IMR-90 (cell line): ENCODE measurements around the gene ABLIM3. TPM values are rescaled to one million over a fixed set of nuclear protein-coding genes. Genes with fewer than 3 reads are reported as not detected.
A peak's percentile ranks its signal among the peaks of the same experiment; 100 is the strongest.

Source experiments
- ATAC-seq: fragments of 200-7000 bp; cut with Tn5 transposase; 2 replicates; pipeline ENCODE4 v1.9.1; 2020; ENCODE audit warnings: low read depth, mild to moderate bottlenecking, moderate library complexity
- BruUV-seq: library from RNA; stranded (reverse); fragments of 400-500 nt; replicated peaks from 2 replicates; lab custom pipeline; 2021; lab: Mats Ljungman, UMichigan
- CTCF ChIA-PET: fragments of 300-600 bp; formaldehyde crosslinking; extraction: SDS; loops from one replicate; lab custom pipeline; 2021; ENCODE audit warnings: antibody characterized with exemption; lab: Yijun Ruan, JAX
- POLR2A ChIA-PET: fragments of 300-600 bp; sonication (Branson Sonifier 250); formaldehyde crosslinking; loops from one replicate; lab custom pipeline; 2022; ENCODE audit warnings: antibody characterized with exemption; ENCODE audit not compliant: unreplicated experiment; lab: Charles Lee
- DNase-seq: peaks from one replicate; pipeline ENCODE4 v3.0.0; 2013
- H2AFZ ChIP-seq: replicated peaks from 2 replicates; pipeline ENCODE3; 2013; ENCODE audit warnings: low read length, mild to moderate bottlenecking; ENCODE audit not compliant: poor library complexity
- H2AK5ac ChIP-seq: 2 replicates; pipeline ENCODE4 v1.6.1; 2013; ENCODE audit warnings: low read depth, low read length, inconsistent platforms
- H2AK9ac ChIP-seq: replicated peaks from 2 replicates; pipeline ENCODE3; 2013; ENCODE audit warnings: mild to moderate bottlenecking, low read depth, low read length, moderate library complexity; ENCODE audit not compliant: poor library complexity
- H2BK120ac ChIP-seq: 2 replicates; pipeline ENCODE4 v1.6.1; 2013; ENCODE audit warnings: low read depth, low read length, inconsistent platforms
- H2BK15ac ChIP-seq: 3 replicates; pipeline ENCODE4 v1.6.1; 2013; ENCODE audit warnings: low read depth, low read length, inconsistent platforms
- H2BK20ac ChIP-seq: 2 replicates; pipeline ENCODE4 v1.6.1; 2013; ENCODE audit warnings: low read depth, mild to moderate bottlenecking, inconsistent platforms, low read length, moderate library complexity
- H2BK5ac ChIP-seq: 2 replicates; pipeline ENCODE4 v1.6.1; 2013; ENCODE audit warnings: mild to moderate bottlenecking, low read depth, low read length, inconsistent platforms; ENCODE audit not compliant: poor library complexity, severe bottlenecking
- H3K14ac ChIP-seq: replicated peaks from 2 replicates; pipeline ENCODE4 v1.6.1; 2013; ENCODE audit warnings: low read depth, low read length, inconsistent platforms
- H3K18ac ChIP-seq: 2 replicates; pipeline ENCODE4 v1.6.1; 2013; ENCODE audit warnings: low read depth, low read length, control low read depth
- H3K23ac ChIP-seq: 2 replicates; pipeline ENCODE4 v1.6.1; 2013; ENCODE audit warnings: low read depth, low read length, inconsistent platforms
- H3K27ac ChIP-seq: 2 replicates; pipeline ENCODE4 v1.5.1; 2013; ENCODE audit warnings: mild to moderate bottlenecking, control low read depth, low read length; ENCODE audit not compliant: insufficient read depth
- H3K27me3 ChIP-seq: 2 replicates; pipeline ENCODE4 v1.6.1; 2013; ENCODE audit warnings: low read length; ENCODE audit not compliant: control insufficient read depth, insufficient read depth
- H3K36me3 ChIP-seq: 2 replicates; pipeline ENCODE4 v1.6.1; 2013; ENCODE audit warnings: low read length, mixed read lengths; ENCODE audit not compliant: control insufficient read depth, insufficient read depth
- H3K4ac ChIP-seq: 2 replicates; pipeline ENCODE4 v1.6.1; 2013; ENCODE audit warnings: low read depth, low read length, inconsistent platforms
- H3K4me1 ChIP-seq: 2 replicates; pipeline ENCODE4 v1.6.1; 2013; ENCODE audit warnings: low read length, mixed read lengths; ENCODE audit not compliant: control insufficient read depth, insufficient read depth
- H3K4me2 ChIP-seq: 2 replicates; pipeline ENCODE4 v1.6.1; 2013; ENCODE audit warnings: low read depth, mild to moderate bottlenecking, control low read depth, low read length, moderate library complexity
- H3K4me3 ChIP-seq: 2 replicates; pipeline ENCODE4 v1.5.1; 2013; ENCODE audit warnings: low read depth, mild to moderate bottlenecking, control low read depth, low read length, moderate library complexity; ENCODE audit not compliant: insufficient read depth
- H3K56ac ChIP-seq: 2 replicates; pipeline ENCODE4 v1.6.1; 2013; ENCODE audit warnings: low read length, inconsistent platforms; ENCODE audit not compliant: insufficient read depth; ENCODE audit errors: extremely low read depth
- H3K79me1 ChIP-seq, 2 experiments: 2 replicates each; pipeline ENCODE4 v1.6.1; 2013; ENCODE audit warnings: low read length in 2 of 2, inconsistent platforms in 1 of 2, low read depth in 1 of 2
- H3K9ac ChIP-seq: 2 replicates; pipeline ENCODE4 v1.6.1; 2013; ENCODE audit warnings: low read depth, low read length, control low read depth
- H3K9me1 ChIP-seq: 2 replicates; pipeline ENCODE4 v1.6.1; 2013; ENCODE audit warnings: low read length, inconsistent platforms; ENCODE audit not compliant: insufficient read depth
- H3K9me3 ChIP-seq: 2 replicates; pipeline ENCODE4 v1.6.1; 2013; ENCODE audit warnings: low read length; ENCODE audit not compliant: control insufficient read depth, insufficient read depth
- H4K20me1 ChIP-seq: 2 replicates; pipeline ENCODE4 v1.6.1; 2013; ENCODE audit warnings: low read length, inconsistent platforms; ENCODE audit not compliant: insufficient read depth
- H4K5ac ChIP-seq: 2 replicates; pipeline ENCODE4 v1.6.1; 2013; ENCODE audit warnings: mild to moderate bottlenecking, low read depth, low read length, control low read depth
- H4K8ac ChIP-seq, 2 experiments: 2 replicates each; pipeline ENCODE4 v1.6.1; 2013; ENCODE audit warnings: low read depth in 2 of 2, low read length in 2 of 2, control low read depth in 1 of 2, inconsistent platforms in 1 of 2
- H4K91ac ChIP-seq: 2 replicates; pipeline ENCODE4 v1.6.1; 2013; ENCODE audit warnings: low read depth, low read length, inconsistent platforms; ENCODE audit not compliant: insufficient read depth
- BHLHE40 ChIP-seq: fragments of 150-350 bp; IDR thresholded peaks from 2 replicates; pipeline ENCODE4 v1.6.1; 2016; ENCODE audit warnings: mild to moderate bottlenecking, low read depth, low read length
- CEBPB ChIP-seq: IDR thresholded peaks from 2 replicates; pipeline ENCODE4 v1.6.1; 2012; ENCODE audit warnings: low read depth, low read length, improper control_type of control experiment
- FOS ChIP-seq: fragments of 150-350 bp; IDR thresholded peaks from 2 replicates; pipeline ENCODE4 v1.6.1; 2016; ENCODE audit warnings: low read depth, low read length
- MAFK ChIP-seq: IDR thresholded peaks from 2 replicates; pipeline ENCODE4 v1.6.1; 2012; ENCODE audit warnings: low read depth, low read length, improper control_type of control experiment
- MAZ ChIP-seq: IDR thresholded peaks from 2 replicates; pipeline ENCODE4 v1.6.1; 2012; ENCODE audit warnings: low read depth, mild to moderate bottlenecking, low read length, improper control_type of control experiment, moderate library complexity, borderline replicate concordance
- MXI1 ChIP-seq: IDR thresholded peaks from 2 replicates; pipeline ENCODE4 v1.6.1; 2012; ENCODE audit warnings: low read depth, mild to moderate bottlenecking, low read length, moderate library complexity, borderline replicate concordance
- NFE2L2 ChIP-seq: fragments of 150-350 bp; IDR thresholded peaks from 2 replicates; pipeline ENCODE4 v1.6.1; 2016; ENCODE audit warnings: low read depth, mild to moderate bottlenecking, low read length
- RAD21 ChIP-seq: IDR thresholded peaks from 2 replicates; pipeline ENCODE4 v1.6.1; 2012; ENCODE audit warnings: low read length, improper control_type of control experiment
- RCOR1 ChIP-seq: IDR thresholded peaks from 2 replicates; pipeline ENCODE4 v1.6.1; 2012; ENCODE audit warnings: mild to moderate bottlenecking, low read length, improper control_type of control experiment; ENCODE audit not compliant: insufficient replicate concordance
- SMC3 ChIP-seq: fragments of 150-350 bp; IDR thresholded peaks from 2 replicates; pipeline ENCODE4 v1.6.1; 2016; ENCODE audit warnings: low read depth, mild to moderate bottlenecking, antibody characterized with exemption, low read length, moderate library complexity
- USF2 ChIP-seq: fragments of 150-350 bp; IDR thresholded peaks from 2 replicates; pipeline ENCODE4 v1.6.1; 2017; ENCODE audit warnings: mild to moderate bottlenecking, antibody characterized with exemption, low read length, low read depth
- WGBS, 2 experiments: methylation state at CpG; one replicate each; pipeline versions ENCODE4 v1.1.5 to v1.1.7; 2013; ENCODE audit warnings: missing lambda C conversion rate in 2 of 2; ENCODE audit not compliant: insufficient read length in 1 of 2; ENCODE audit errors: extremely low coverage in 2 of 2; 5-methylcytosine and 5-hydroxymethylcytosine counted together
- dilution Hi-C: fragments of 300-500 bp; cut with HindIII; formaldehyde crosslinking; loops from one replicate; pipeline ENCODE4 v1.14.3; 2018; ENCODE audit warnings: low sequenced_read_pairs; ENCODE audit not compliant: unreplicated experiment
- in situ Hi-C: fragments of 300-500 bp; cut with MboI; formaldehyde crosslinking; loops from 3 replicates; pipeline ENCODE4 v1.14.3; 2019; ENCODE audit warnings: low sequenced_read_pairs, inconsistent platforms, mixed read lengths
- intact Hi-C: fragments of 100-400 bp; cut with micrococcal nuclease; formaldehyde crosslinking; loops from 2 replicates; pipeline ENCODE4 v1.10.0; 2022
- polyA plus RNA-seq, 3 experiments: library from polyadenylated mRNA; depleted of rRNA; stranded (reverse); fragments of >200 nt; gene quantifications; 2 replicates each; pipeline ENCODE4 v1.2.3, GENCODE V29; 2012; ENCODE audit warnings: low replicate concordance in 1 of 3
- total RNA-seq: library from RNA; depleted of rRNA; stranded (reverse); fragments of >200 nt; gene quantifications from 2 replicates; pipeline ENCODE4 v1.2.3, GENCODE V29; 2012
- TF ChIP-seq, protein P1 (sequence below): fragments of 150-350 bp; IDR thresholded peaks from 2 replicates; pipeline ENCODE4 v1.6.1; 2016; ENCODE audit warnings: low read depth, mild to moderate bottlenecking, low read length, moderate library complexity, borderline replicate concordance
- TF ChIP-seq, protein P2 (sequence below): conservative IDR thresholded peaks from 2 replicates; pipeline ENCODE4 v1.5.1; 2012; ENCODE audit warnings: mild to moderate bottlenecking, low read depth, low read length, improper control_type of control experiment

The ABLIM3 gene
- total and polyA plus RNA-seq, 2 of the 4 experiments (the other 2 are of a cell fraction): 33.3 to 69.9 TPM

GRCh38 chr5:149228618-149229297, 87.5 kb downstream of the ABLIM3 start:
- Histone ChIP-seq H3K4me2 (peak overlapping the region; percentile 37; the same call in 1 of the 2 replicates), H3K9me1 (peaks cover 1% of the 10 kb centered on the region; the same call in 1 of the 2 replicates)
- BruUV-seq: no TSS peak
- TF ChIP-seq CEBPB: no peak
- TF ChIP-seq MAZ: no peak
- peak; percentile 99 for TF ChIP-seq RAD21
- TF ChIP-seq RCOR1: no peak
- TF ChIP-seq SMC3: peak; percentile 96
- TF ChIP-seq NFE2L2: no peak
- no peak for TF ChIP-seq BHLHE40
- TF ChIP-seq, protein P1, sequence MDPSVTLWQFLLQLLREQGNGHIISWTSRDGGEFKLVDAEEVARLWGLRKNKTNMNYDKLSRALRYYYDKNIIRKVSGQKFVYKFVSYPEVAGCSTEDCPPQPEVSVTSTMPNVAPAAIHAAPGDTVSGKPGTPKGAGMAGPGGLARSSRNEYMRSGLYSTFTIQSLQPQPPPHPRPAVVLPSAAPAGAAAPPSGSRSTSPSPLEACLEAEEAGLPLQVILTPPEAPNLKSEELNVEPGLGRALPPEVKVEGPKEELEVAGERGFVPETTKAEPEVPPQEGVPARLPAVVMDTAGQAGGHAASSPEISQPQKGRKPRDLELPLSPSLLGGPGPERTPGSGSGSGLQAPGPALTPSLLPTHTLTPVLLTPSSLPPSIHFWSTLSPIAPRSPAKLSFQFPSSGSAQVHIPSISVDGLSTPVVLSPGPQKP: no peak
- TF ChIP-seq MXI1: 0 out of 2 replicates have a peak, but pooled peaks have one; percentile 14
- TF ChIP-seq MAFK: no peak
- TF ChIP-seq, protein P2, sequence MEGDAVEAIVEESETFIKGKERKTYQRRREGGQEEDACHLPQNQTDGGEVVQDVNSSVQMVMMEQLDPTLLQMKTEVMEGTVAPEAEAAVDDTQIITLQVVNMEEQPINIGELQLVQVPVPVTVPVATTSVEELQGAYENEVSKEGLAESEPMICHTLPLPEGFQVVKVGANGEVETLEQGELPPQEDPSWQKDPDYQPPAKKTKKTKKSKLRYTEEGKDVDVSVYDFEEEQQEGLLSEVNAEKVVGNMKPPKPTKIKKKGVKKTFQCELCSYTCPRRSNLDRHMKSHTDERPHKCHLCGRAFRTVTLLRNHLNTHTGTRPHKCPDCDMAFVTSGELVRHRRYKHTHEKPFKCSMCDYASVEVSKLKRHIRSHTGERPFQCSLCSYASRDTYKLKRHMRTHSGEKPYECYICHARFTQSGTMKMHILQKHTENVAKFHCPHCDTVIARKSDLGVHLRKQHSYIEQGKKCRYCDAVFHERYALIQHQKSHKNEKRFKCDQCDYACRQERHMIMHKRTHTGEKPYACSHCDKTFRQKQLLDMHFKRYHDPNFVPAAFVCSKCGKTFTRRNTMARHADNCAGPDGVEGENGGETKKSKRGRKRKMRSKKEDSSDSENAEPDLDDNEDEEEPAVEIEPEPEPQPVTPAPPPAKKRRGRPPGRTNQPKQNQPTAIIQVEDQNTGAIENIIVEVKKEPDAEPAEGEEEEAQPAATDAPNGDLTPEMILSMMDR: peak; percentile 98
- no peak for TF ChIP-seq FOS
- no peak for TF ChIP-seq USF2

More at GRCh38 chr5:149228618-149229297, 87.5 kb downstream of the ABLIM3 start:
- peak overlapping the region; percentile 31; the same call in 1 of the 2 replicates for H3K27ac ChIP-seq
- H2BK5ac ChIP-seq: peak overlapping the region; percentile 74
- H3K4me3 ChIP-seq: no peak overlapping the region
- H2BK15ac ChIP-seq: peak overlapping the region; percentile 73; the same call in 1 of the 3 replicates
- DNase-seq: peak; percentile 92
- no peak overlapping the region for H3K9ac ChIP-seq
- H4K20me1 ChIP-seq: no peaks in the 10 kb centered on the region
- 0% methylated on average over 3 of the region's 5 CpGs; no CpG with 5 or more reads in 1 of the 2 experiments for WGBS, 2 experiments
- no peaks in the 10 kb centered on the region for H3K27me3 ChIP-seq
- H3K9me3 ChIP-seq: no peaks in the 10 kb centered on the region
- no peak overlapping the region for H2AK9ac ChIP-seq
- 0 out of 2 replicates have a peak overlapping the region, but pooled peaks have one; percentile 11 for H3K14ac ChIP-seq
- H4K8ac ChIP-seq: peak overlapping the region; percentile 8 to 86
- H4K5ac ChIP-seq: peak overlapping the region; percentile 93
- H3K4me1 ChIP-seq: peaks cover 8% of the 10 kb centered on the region
- H3K36me3 ChIP-seq: peaks cover 20% of the 10 kb centered on the region
- CTCF ChIA-PET: interaction anchor here (0.6 to 2.5 kb wide), 10 partner anchors 9 to 226 kb away, joined by 3 to 11 read pairs (median 3); no protein-coding TSS in a partner anchor
- H2BK120ac ChIP-seq: peak overlapping the region; percentile 70
- H2AFZ ChIP-seq: no peak overlapping the region
- H3K56ac ChIP-seq: peak overlapping the region; percentile 32
- H2BK20ac ChIP-seq: peak overlapping the region; percentile 68
- H2AK5ac ChIP-seq: peak overlapping the region; percentile 53; the same call in 1 of the 2 replicates
- in situ Hi-C loops: loop anchor here (25.0 kb wide), 1 partner anchor 791 kb away; no protein-coding TSS in a partner anchor
- H3K18ac ChIP-seq: peak overlapping the region; percentile 83
- intact Hi-C loops: loop anchor here (1.0 to 5.0 kb wide), 6 partner anchors 87 to 486 kb away; partner anchors contain the start of genes ABLIM3 and SH3TC2
- dilution Hi-C loops: no loop called here
- ATAC-seq: peak; percentile 96
- peak overlapping the region; percentile 85 for H4K91ac ChIP-seq
- POLR2A ChIA-PET: no interaction called here
- peak overlapping the region; percentile 1; the same call in 1 of the 2 replicates for H3K23ac ChIP-seq
- peak overlapping the region; percentile 51; the same call in 1 of the 2 replicates for H3K4ac ChIP-seq
- peaks cover 5 to 31% of the 10 kb centered on the region in 2 experiments; a peak in 2 of 4 replicates for H3K79me1 ChIP-seq
